A549 treated with Mapracorat at 1 μM for 4 hours (cell line): ENCODE measurements around the gene RTL9. TPM values are rescaled to one million over a fixed set of nuclear protein-coding genes. Genes with fewer than 3 reads are reported as not detected.

Experiments
- total RNA-seq: library from RNA; stranded (reverse); fragments of 200-300 nt; extraction: Qiagen RNA extraction; gene quantifications from 5 replicates; pipeline ENCODE4 v1.2.3, GENCODE V29; 2022

The RTL9 gene
- 0.09 to 0.13 TPM (median 0.11 TPM) in 5 replicates for total RNA-seq

GRCh38 chrX:110358548-110358947 lies at the start of gene RTL9:
Gene RTL9 (plus strand): TSS chrX:110358848. CDS start chrX:110450618, 91,770 bp downstream.

GRCh38 chrX:110317820-110318663 lies 40.6 kb upstream of the RTL9 start, which contains the start of gene AMMECR1:
Gene AMMECR1 (minus strand): TSS chrX:110318085. CDS start chrX:110318071, 14 bp downstream.

Other genes with a start within 250 kb of the RTL9 start
- 5.9 to 7.2 TPM (median 6.2 TPM) in 5 replicates for gene AMMECR1, start 40.8 kb upstream of the RTL9 start, total RNA-seq